ENCODE measurements around the gene PLK4.
"Not testable (repeated sequence)": the region's sequence is repeated elsewhere in the genome, so short reads cannot be mapped to it uniquely, and the experiment has no call there.

Gene PLK4

GRCh38 chr4:127930175-127930574 is 49.5 kb downstream of the PLK4 start:
- Histone ChIP-seq H3K4me2 (ENCODE audit: low read depth, low read length, poor library complexity, severe bottlenecking) (no peak overlapping the region), H3K36me3 (ENCODE audit: low read length) (no peaks in the 10 kb centered on the region)

DNA sequence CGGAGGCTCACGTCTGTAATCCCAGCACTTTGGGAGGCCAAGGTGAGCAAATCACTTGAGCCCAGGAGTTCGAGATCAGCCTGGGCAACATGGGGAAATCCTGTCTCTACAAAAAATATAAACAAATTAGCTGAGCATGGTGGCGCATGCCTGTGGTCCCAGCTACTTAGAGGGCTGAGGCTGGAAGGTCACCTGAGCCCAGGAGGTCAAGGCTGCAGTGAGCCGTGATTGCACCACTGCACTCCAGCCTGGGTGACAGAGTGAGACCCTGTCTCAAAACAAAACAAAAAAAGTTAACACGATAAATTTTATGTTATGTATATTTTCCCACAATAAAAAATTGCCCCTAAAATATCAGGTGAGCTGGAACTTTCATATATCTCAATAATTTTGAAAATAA is 51.1 kb downstream of the PLK4 start:
- H3F3A ChIP-seq (ENCODE audit: insufficient read depth), result not testable (repeated sequence)

More at GRCh38 chr4:127930175-127930574, 49.5 kb downstream of the PLK4 start:
- no peaks in the 10 kb centered on the region for H4K20me1 ChIP-seq (ENCODE audit: low read depth, low read length)
- H3K79me2 ChIP-seq (ENCODE audit: insufficient read depth, low read length), result no peaks in the 10 kb centered on the region
- H2AFZ ChIP-seq (ENCODE audit: low read depth, low read length, severe bottlenecking), result no peak overlapping the region
- TF ChIP-seq EZH2phosphoT487 (conservative IDR thresholded peaks at IDR 0.05; ENCODE audit: low read length), result no peak
- TF ChIP-seq, protein P1, sequence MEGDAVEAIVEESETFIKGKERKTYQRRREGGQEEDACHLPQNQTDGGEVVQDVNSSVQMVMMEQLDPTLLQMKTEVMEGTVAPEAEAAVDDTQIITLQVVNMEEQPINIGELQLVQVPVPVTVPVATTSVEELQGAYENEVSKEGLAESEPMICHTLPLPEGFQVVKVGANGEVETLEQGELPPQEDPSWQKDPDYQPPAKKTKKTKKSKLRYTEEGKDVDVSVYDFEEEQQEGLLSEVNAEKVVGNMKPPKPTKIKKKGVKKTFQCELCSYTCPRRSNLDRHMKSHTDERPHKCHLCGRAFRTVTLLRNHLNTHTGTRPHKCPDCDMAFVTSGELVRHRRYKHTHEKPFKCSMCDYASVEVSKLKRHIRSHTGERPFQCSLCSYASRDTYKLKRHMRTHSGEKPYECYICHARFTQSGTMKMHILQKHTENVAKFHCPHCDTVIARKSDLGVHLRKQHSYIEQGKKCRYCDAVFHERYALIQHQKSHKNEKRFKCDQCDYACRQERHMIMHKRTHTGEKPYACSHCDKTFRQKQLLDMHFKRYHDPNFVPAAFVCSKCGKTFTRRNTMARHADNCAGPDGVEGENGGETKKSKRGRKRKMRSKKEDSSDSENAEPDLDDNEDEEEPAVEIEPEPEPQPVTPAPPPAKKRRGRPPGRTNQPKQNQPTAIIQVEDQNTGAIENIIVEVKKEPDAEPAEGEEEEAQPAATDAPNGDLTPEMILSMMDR (IDR thresholded peaks at IDR 0.05; ENCODE audit: insufficient read depth, low read length, poor library complexity, severe bottlenecking), result no peak
- H3K27ac ChIP-seq (ENCODE audit: low read depth, low read length), result no peak overlapping the region
- no peaks in the 10 kb centered on the region for H3K9me3 ChIP-seq (ENCODE audit: insufficient read depth, low read length)
- no peak overlapping the region for H3K4me3 ChIP-seq (ENCODE audit: insufficient read depth, low read length, poor library complexity, severe bottlenecking)
- no peaks in the 10 kb centered on the region; the same call in 1 of the 2 replicates for H3F3A ChIP-seq (ENCODE audit: insufficient read depth)
- no peak overlapping the region for H3K9ac ChIP-seq (ENCODE audit: low read length)
- H3K9me2 ChIP-seq (replicated peaks; ENCODE audit: insufficient read depth, low read length), result no peaks in the 10 kb centered on the region
- no peaks in the 10 kb centered on the region for H3K27me3 ChIP-seq (ENCODE audit: low read length)

GRCh38 chr4:127936974-127937373 is 56.3 kb downstream of the PLK4 start:
- no peak for TF ChIP-seq EZH2phosphoT487 (conservative IDR thresholded peaks at IDR 0.05; ENCODE audit: low read length)
- TF ChIP-seq, protein P1 (IDR thresholded peaks at IDR 0.05; ENCODE audit: insufficient read depth, low read length, poor library complexity, severe bottlenecking), result no peak
- H3K79me2 ChIP-seq (ENCODE audit: insufficient read depth, low read length), result no peaks in the 10 kb centered on the region
- H4K20me1 ChIP-seq (ENCODE audit: low read depth, low read length), result no peaks in the 10 kb centered on the region
- H3K9ac ChIP-seq (ENCODE audit: low read length), result no peak overlapping the region
- no peaks in the 10 kb centered on the region for H3K9me2 ChIP-seq (replicated peaks; ENCODE audit: insufficient read depth, low read length)
- H3K4me3 ChIP-seq (ENCODE audit: insufficient read depth, low read length, poor library complexity, severe bottlenecking), result no peak overlapping the region
- no peaks in the 10 kb centered on the region; the same call in 1 of the 2 replicates for H3F3A ChIP-seq (ENCODE audit: insufficient read depth)
- H3K27me3 ChIP-seq (ENCODE audit: low read length), result no peaks in the 10 kb centered on the region
- no peak overlapping the region for H3K4me2 ChIP-seq (ENCODE audit: low read depth, low read length, poor library complexity, severe bottlenecking)
- H3K9me3 ChIP-seq (ENCODE audit: insufficient read depth, low read length), result no peaks in the 10 kb centered on the region
- no peak overlapping the region for H2AFZ ChIP-seq (ENCODE audit: low read depth, low read length, severe bottlenecking)
- H3K27ac ChIP-seq (ENCODE audit: low read depth, low read length), result no peak overlapping the region
- no peaks in the 10 kb centered on the region for H3K36me3 ChIP-seq (ENCODE audit: low read length)

More for the DNA sequence above, 51.1 kb downstream of the PLK4 start:
- not testable (repeated sequence) for H4K20me1 ChIP-seq (ENCODE audit: low read depth, low read length); H3K9ac ChIP-seq (ENCODE audit: low read length); H3K9me3 ChIP-seq (ENCODE audit: insufficient read depth, low read length); H3K79me2 ChIP-seq (ENCODE audit: insufficient read depth, low read length); H2AFZ ChIP-seq (ENCODE audit: low read depth, low read length, severe bottlenecking); H3K36me3 ChIP-seq (ENCODE audit: low read length); H3K4me3 ChIP-seq (ENCODE audit: insufficient read depth, low read length, poor library complexity, severe bottlenecking); H3K4me2 ChIP-seq (ENCODE audit: low read depth, low read length, poor library complexity, severe bottlenecking); H3K9me2 ChIP-seq (replicated peaks; ENCODE audit: insufficient read depth, low read length); H3K27ac ChIP-seq (ENCODE audit: low read depth, low read length); H3K27me3 ChIP-seq (ENCODE audit: low read length)

Measured in SU-DHL-6 (cell line).